GM23338 (cell line): Measurements from ENCODE around the gene DUSP5. TPM values are rescaled to one million over a fixed set of nuclear protein-coding genes. Genes with fewer than 3 reads are reported as not detected.

Experiments
- ATAC-seq: fragments of 200-7000 bp; cut with Tn5 transposase; 3 replicates; pipeline ENCODE4 v1.9.1; 2020
- DNase-seq: peaks from one replicate; pipeline ENCODE4 v3.0.0-alpha.2; 2015; ENCODE audit warnings: low spot score
- H2AFZ ChIP-seq: fragments of 200-600 bp; sonication (generic); 2 replicates; pipeline ENCODE4 v1.8.0; 2016; ENCODE audit warnings: antibody characterized with exemption, mild to moderate bottlenecking, moderate library complexity
- H3F3A ChIP-seq: fragments of 200-600 bp; sonication (generic); replicated peaks from 2 replicates; pipeline ENCODE4 v1.8.0; 2017; ENCODE audit warnings: antibody characterized with exemption, mixed run types, low read depth
- H3K27ac ChIP-seq: fragments of 200-600 bp; sonication (generic); 2 replicates; pipeline ENCODE4 v1.6.1; 2016; ENCODE audit warnings: low read depth
- H3K27me3 ChIP-seq: fragments of 200-600 bp; sonication (generic); 2 replicates; pipeline ENCODE4 v1.8.0; 2016; ENCODE audit warnings: mild to moderate bottlenecking, mixed run types, moderate library complexity; ENCODE audit not compliant: insufficient read depth
- H3K36me3 ChIP-seq: fragments of 200-600 bp; sonication (generic); 2 replicates; pipeline ENCODE4 v1.8.0; 2016; ENCODE audit warnings: mild to moderate bottlenecking; ENCODE audit not compliant: insufficient read depth
- H3K4me1 ChIP-seq: fragments of 200-600 bp; sonication (generic); 2 replicates; pipeline ENCODE4 v1.8.0; 2016; ENCODE audit warnings: mild to moderate bottlenecking, moderate library complexity; ENCODE audit not compliant: insufficient read depth
- H3K4me2 ChIP-seq: fragments of 200-600 bp; sonication (generic); 2 replicates; pipeline ENCODE4 v1.7.1; 2017; ENCODE audit warnings: mixed run types
- H3K4me3 ChIP-seq: fragments of 200-600 bp; sonication (generic); 2 replicates; pipeline ENCODE4 v1.6.1; 2016; ENCODE audit warnings: mixed run types
- H3K79me2 ChIP-seq: fragments of 200-600 bp; sonication (generic); replicated peaks from 2 replicates; pipeline ENCODE4 v1.8.0; 2017; ENCODE audit warnings: mild to moderate bottlenecking; ENCODE audit not compliant: insufficient read depth
- H3K9me2 ChIP-seq: fragments of 200-600 bp; sonication (generic); 2 replicates; pipeline ENCODE4 v1.8.0; 2017; ENCODE audit not compliant: insufficient read depth
- H4K20me1 ChIP-seq: fragments of 200-600 bp; sonication (generic); replicated peaks from 2 replicates; pipeline ENCODE4 v1.8.0; 2017; ENCODE audit warnings: mild to moderate bottlenecking; ENCODE audit not compliant: insufficient read depth
- H3K27ac Mint-ChIP-seq: 2 replicates; pipeline ENCODE4 v1.8.0; 2020; ENCODE audit warnings: inconsistent platforms, mild to moderate bottlenecking, moderate library complexity, mixed read lengths
- H3K27me3 Mint-ChIP-seq: 3 replicates; pipeline ENCODE4 v1.8.0; 2022; ENCODE audit warnings: low read depth, mild to moderate bottlenecking, moderate library complexity, mixed read lengths, inconsistent platforms; ENCODE audit not compliant: insufficient read depth, poor library complexity
- H3K36me3 Mint-ChIP-seq: 3 replicates; pipeline ENCODE4 v1.8.0; 2021; ENCODE audit warnings: low read depth, mild to moderate bottlenecking, inconsistent platforms, moderate library complexity, mixed read lengths
- H3K4me1 Mint-ChIP-seq: 3 replicates; pipeline ENCODE4 v1.8.0; 2020; ENCODE audit warnings: mild to moderate bottlenecking, inconsistent platforms, mixed read lengths
- H3K4me3 Mint-ChIP-seq: 3 replicates; pipeline ENCODE4 v1.8.0; 2021; ENCODE audit warnings: moderate library complexity, mild to moderate bottlenecking, inconsistent platforms, mixed read lengths
- H3K9me3 Mint-ChIP-seq: 3 replicates; pipeline ENCODE4 v1.8.0; 2020; ENCODE audit warnings: moderate library complexity, mild to moderate bottlenecking, inconsistent platforms, mixed read lengths
- CREB1 ChIP-seq: fragments of 250-450 bp; sonication (Bioruptor Pico); IDR thresholded peaks from 2 replicates; pipeline ENCODE4 v1.5.0; 2020; ENCODE audit warnings: low read depth, mild to moderate bottlenecking, moderate library complexity
- CTCF ChIP-seq, 2 experiments: fragments of 200-600 bp in 1 of 2; sonication (generic) in 1 of 2; conservative IDR thresholded peaks; 2 replicates each; pipeline versions ENCODE4 v1.5.1 to v1.6.1; 2016 to 2017; ENCODE audit warnings: antibody characterized with exemption in 2 of 2, low read depth in 2 of 2, mild to moderate bottlenecking in 2 of 2, moderate library complexity in 1 of 2
- EZH2 ChIP-seq: fragments of 200-600 bp; sonication (generic); IDR thresholded peaks from one replicate; pipeline ENCODE4 v1.8.0; 2017; ENCODE audit warnings: antibody characterized with exemption, mild to moderate bottlenecking, low read depth; ENCODE audit not compliant: unreplicated experiment
- EZH2phosphoT487 ChIP-seq: fragments of 200-600 bp; sonication (generic); IDR thresholded peaks from one replicate; pipeline ENCODE4 v1.8.1; 2018; ENCODE audit warnings: antibody characterized with exemption; ENCODE audit not compliant: unreplicated experiment
- JUNB ChIP-seq: IDR thresholded peaks from one replicate; pipeline ENCODE4 v1.6.1; 2016; ENCODE audit warnings: antibody characterized with exemption; ENCODE audit not compliant: unreplicated experiment
- NANOG ChIP-seq: IDR thresholded peaks from 2 replicates; pipeline ENCODE4 v1.6.1; 2016; ENCODE audit warnings: antibody characterized with exemption, borderline replicate concordance
- POLR2AphosphoS5 ChIP-seq: IDR thresholded peaks from 2 replicates; pipeline ENCODE4 v1.6.1; 2016; ENCODE audit warnings: antibody characterized with exemption, low read depth
- STAT1 ChIP-seq: IDR thresholded peaks from one replicate; pipeline ENCODE4 v1.6.1; 2016; ENCODE audit warnings: antibody characterized with exemption; ENCODE audit not compliant: unreplicated experiment
- ZNF114 ChIP-seq: fragments of 250-450 bp; sonication (Bioruptor Pico); IDR thresholded peaks from 2 replicates; pipeline ENCODE4 v1.5.0; 2020; ENCODE audit warnings: mild to moderate bottlenecking, moderate library complexity
- ZNF331 ChIP-seq: fragments of 250-450 bp; sonication (Bioruptor Pico); IDR thresholded peaks from 2 replicates; pipeline ENCODE4 v1.5.0; 2020; ENCODE audit warnings: low read depth, mild to moderate bottlenecking, moderate library complexity
- polyA plus RNA-seq: library from polyadenylated mRNA; unstranded; fragments of >200 nt; fragmentation: Nextera tagmentation; extraction: Ambion mirVana; gene quantifications from 2 replicates; pipeline ENCODE4 v1.2.1, GENCODE V29; 2016
- total RNA-seq: library from RNA; depleted of rRNA; stranded (reverse); fragments of >200 nt; shearing (Covaris generic); gene quantifications from 2 replicates; pipeline ENCODE4 v1.2.3, GENCODE V29; 2014
- TF ChIP-seq, protein P1 (sequence below): IDR thresholded peaks from one replicate; pipeline ENCODE4 v1.6.1; 2018; ENCODE audit warnings: antibody characterized with exemption; ENCODE audit not compliant: unreplicated experiment
- TF ChIP-seq, protein P2 (sequence below): IDR thresholded peaks from 2 replicates; pipeline ENCODE4 v1.6.1; 2016; ENCODE audit warnings: antibody characterized with exemption
- TF ChIP-seq, protein P3 (sequence below): fragments of 250-450 bp; sonication (Bioruptor Pico); IDR thresholded peaks from 2 replicates; pipeline ENCODE4 v1.5.0; 2020; ENCODE audit warnings: mild to moderate bottlenecking, moderate library complexity

The DUSP5 gene
- total and polyA plus RNA-seq, 2 experiments from 2014 or later, result 10.8 to 35.9 TPM

- H3K4me3 ChIP-seq, result no peak overlapping the region
- no peaks in the 10 kb centered on the region for H3K27me3 Mint-ChIP-seq
- no peaks in the 10 kb centered on the region for H3K36me3 ChIP-seq
- H3K4me3 Mint-ChIP-seq, result no peak overlapping the region
- H3K4me1 ChIP-seq, result no peaks in the 10 kb centered on the region
- H3K9me3 Mint-ChIP-seq, result no peaks in the 10 kb centered on the region; the same call in 2 of the 3 replicates
- no peak overlapping the region for H2AFZ ChIP-seq
- no peaks in the 10 kb centered on the region for H4K20me1 ChIP-seq
- no peaks in the 10 kb centered on the region for H3K9me2 ChIP-seq
- peak; percentile 89 for ATAC-seq
- TF ChIP-seq EZH2phosphoT487 (no peak), POLR2AphosphoS5 (no peak), CTCF (conservative IDR thresholded peaks at IDR 0.05; ENCODE audit: low read depth in 2 of 2) (no peak; a peak in 2 of 4 replicates), JUNB (no peak), EZH2 (no peak), ZNF114 (CRISPR knock-in tag) (no peak), ZNF331 (CRISPR knock-in tag) (no peak), NANOG (no peak), STAT1 (no peak), CREB1 (CRISPR knock-in tag) (no peak)
- TF ChIP-seq, protein P1, sequence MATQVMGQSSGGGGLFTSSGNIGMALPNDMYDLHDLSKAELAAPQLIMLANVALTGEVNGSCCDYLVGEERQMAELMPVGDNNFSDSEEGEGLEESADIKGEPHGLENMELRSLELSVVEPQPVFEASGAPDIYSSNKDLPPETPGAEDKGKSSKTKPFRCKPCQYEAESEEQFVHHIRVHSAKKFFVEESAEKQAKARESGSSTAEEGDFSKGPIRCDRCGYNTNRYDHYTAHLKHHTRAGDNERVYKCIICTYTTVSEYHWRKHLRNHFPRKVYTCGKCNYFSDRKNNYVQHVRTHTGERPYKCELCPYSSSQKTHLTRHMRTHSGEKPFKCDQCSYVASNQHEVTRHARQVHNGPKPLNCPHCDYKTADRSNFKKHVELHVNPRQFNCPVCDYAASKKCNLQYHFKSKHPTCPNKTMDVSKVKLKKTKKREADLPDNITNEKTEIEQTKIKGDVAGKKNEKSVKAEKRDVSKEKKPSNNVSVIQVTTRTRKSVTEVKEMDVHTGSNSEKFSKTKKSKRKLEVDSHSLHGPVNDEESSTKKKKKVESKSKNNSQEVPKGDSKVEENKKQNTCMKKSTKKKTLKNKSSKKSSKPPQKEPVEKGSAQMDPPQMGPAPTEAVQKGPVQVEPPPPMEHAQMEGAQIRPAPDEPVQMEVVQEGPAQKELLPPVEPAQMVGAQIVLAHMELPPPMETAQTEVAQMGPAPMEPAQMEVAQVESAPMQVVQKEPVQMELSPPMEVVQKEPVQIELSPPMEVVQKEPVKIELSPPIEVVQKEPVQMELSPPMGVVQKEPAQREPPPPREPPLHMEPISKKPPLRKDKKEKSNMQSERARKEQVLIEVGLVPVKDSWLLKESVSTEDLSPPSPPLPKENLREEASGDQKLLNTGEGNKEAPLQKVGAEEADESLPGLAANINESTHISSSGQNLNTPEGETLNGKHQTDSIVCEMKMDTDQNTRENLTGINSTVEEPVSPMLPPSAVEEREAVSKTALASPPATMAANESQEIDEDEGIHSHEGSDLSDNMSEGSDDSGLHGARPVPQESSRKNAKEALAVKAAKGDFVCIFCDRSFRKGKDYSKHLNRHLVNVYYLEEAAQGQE, result no peak
- TF ChIP-seq, protein P2, sequence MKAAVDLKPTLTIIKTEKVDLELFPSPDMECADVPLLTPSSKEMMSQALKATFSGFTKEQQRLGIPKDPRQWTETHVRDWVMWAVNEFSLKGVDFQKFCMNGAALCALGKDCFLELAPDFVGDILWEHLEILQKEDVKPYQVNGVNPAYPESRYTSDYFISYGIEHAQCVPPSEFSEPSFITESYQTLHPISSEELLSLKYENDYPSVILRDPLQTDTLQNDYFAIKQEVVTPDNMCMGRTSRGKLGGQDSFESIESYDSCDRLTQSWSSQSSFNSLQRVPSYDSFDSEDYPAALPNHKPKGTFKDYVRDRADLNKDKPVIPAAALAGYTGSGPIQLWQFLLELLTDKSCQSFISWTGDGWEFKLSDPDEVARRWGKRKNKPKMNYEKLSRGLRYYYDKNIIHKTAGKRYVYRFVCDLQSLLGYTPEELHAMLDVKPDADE, result no peak
- TF ChIP-seq, protein P3, sequence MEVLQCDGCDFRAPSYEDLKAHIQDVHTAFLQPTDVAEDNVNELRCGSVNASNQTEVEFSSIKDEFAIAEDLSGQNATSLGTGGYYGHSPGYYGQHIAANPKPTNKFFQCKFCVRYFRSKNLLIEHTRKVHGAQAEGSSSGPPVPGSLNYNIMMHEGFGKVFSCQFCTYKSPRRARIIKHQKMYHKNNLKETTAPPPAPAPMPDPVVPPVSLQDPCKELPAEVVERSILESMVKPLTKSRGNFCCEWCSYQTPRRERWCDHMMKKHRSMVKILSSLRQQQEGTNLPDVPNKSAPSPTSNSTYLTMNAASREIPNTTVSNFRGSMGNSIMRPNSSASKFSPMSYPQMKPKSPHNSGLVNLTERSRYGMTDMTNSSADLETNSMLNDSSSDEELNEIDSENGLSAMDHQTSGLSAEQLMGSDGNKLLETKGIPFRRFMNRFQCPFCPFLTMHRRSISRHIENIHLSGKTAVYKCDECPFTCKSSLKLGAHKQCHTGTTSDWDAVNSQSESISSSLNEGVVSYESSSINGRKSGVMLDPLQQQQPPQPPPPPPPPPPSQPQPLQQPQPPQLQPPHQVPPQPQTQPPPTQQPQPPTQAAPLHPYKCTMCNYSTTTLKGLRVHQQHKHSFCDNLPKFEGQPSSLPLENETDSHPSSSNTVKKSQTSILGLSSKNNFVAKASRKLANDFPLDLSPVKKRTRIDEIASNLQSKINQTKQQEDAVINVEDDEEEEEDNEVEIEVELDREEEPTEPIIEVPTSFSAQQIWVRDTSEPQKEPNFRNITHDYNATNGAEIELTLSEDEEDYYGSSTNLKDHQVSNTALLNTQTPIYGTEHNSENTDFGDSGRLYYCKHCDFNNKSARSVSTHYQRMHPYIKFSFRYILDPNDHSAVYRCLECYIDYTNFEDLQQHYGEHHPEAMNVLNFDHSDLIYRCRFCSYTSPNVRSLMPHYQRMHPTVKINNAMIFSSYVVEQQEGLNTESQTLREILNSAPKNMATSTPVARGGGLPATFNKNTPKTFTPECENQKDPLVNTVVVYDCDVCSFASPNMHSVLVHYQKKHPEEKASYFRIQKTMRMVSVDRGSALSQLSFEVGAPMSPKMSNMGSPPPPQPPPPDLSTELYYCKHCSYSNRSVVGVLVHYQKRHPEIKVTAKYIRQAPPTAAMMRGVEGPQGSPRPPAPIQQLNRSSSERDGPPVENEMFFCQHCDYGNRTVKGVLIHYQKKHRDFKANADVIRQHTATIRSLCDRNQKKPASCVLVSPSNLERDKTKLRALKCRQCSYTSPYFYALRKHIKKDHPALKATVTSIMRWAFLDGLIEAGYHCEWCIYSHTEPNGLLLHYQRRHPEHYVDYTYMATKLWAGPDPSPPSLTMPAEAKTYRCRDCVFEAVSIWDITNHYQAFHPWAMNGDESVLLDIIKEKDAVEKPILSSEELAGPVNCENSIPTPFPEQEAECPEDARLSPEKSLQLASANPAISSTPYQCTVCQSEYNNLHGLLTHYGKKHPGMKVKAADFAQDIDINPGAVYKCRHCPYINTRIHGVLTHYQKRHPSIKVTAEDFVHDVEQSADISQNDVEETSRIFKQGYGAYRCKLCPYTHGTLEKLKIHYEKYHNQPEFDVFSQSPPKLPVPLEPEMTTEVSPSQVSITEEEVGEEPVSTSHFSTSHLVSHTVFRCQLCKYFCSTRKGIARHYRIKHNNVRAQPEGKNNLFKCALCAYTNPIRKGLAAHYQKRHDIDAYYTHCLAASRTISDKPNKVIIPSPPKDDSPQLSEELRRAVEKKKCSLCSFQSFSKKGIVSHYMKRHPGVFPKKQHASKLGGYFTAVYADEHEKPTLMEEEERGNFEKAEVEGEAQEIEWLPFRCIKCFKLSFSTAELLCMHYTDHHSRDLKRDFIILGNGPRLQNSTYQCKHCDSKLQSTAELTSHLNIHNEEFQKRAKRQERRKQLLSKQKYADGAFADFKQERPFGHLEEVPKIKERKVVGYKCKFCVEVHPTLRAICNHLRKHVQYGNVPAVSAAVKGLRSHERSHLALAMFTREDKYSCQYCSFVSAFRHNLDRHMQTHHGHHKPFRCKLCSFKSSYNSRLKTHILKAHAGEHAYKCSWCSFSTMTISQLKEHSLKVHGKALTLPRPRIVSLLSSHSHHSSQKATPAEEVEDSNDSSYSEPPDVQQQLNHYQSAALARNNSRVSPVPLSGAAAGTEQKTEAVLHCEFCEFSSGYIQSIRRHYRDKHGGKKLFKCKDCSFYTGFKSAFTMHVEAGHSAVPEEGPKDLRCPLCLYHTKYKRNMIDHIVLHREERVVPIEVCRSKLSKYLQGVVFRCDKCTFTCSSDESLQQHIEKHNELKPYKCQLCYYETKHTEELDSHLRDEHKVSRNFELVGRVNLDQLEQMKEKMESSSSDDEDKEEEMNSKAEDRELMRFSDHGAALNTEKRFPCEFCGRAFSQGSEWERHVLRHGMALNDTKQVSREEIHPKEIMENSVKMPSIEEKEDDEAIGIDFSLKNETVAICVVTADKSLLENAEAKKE, result no peak
- no peaks in the 10 kb centered on the region for H3K27me3 ChIP-seq
- no peak overlapping the region for H3K4me2 ChIP-seq
- H3K27ac ChIP-seq, result no peak overlapping the region
- no peaks in the 10 kb centered on the region for H3F3A ChIP-seq
- DNase-seq, result peak; percentile 57
- no peaks in the 10 kb centered on the region for H3K79me2 ChIP-seq
- H3K36me3 Mint-ChIP-seq, result peaks cover 4% of the 10 kb centered on the region; the same call in 1 of the 3 replicates
- H3K27ac Mint-ChIP-seq, result no peak overlapping the region
- H3K4me1 Mint-ChIP-seq, result peaks cover 12% of the 10 kb centered on the region
Measured at GRCh38 chr10:110548002-110548401, 50.3 kb downstream of the DUSP5 start.
